T-cell (primary cell): Measurements from ENCODE around the gene PAMR1. TPM values are rescaled to one million over a fixed set of nuclear protein-coding genes. Genes with fewer than 3 reads are reported as not detected.

Experiments used
- ATAC-seq, 4 experiments: fragments of 200-7000 bp in 3 of 4; fragments of 150-1000 bp in 1 of 4; cut with Tn5 transposase; replicated peaks in 1 of 4; 1 replicate in 3 of 4; 2 replicates in 1 of 4; pipeline ENCODE4 v1.10.0; 2021; ENCODE audit warnings: moderate library complexity in 3 of 4, mild to moderate bottlenecking in 2 of 4, moderate number of reproducible peaks in 1 of 4
- CTCF ChIA-PET, 2 donors: fragments of 300-600 bp; sonication (Branson Sonifier 250); formaldehyde crosslinking; loops; one replicate each; lab custom pipeline; 2022; ENCODE audit warnings: antibody characterized with exemption in 2 of 2; lab: Charles Lee
- POLR2A ChIA-PET, 2 donors: fragments of 300-600 bp; sonication (Branson Sonifier 250); formaldehyde crosslinking; loops; one replicate each; lab custom pipeline; 2022; ENCODE audit warnings: antibody characterized with exemption in 2 of 2; lab: Charles Lee
- DNase-seq, 35 experiments: peaks; one replicate each; pipeline versions ENCODE4 v3.0.0 to v3.0.0-alpha.2; 2013 to 2023
- H3K27ac ChIP-seq: one replicate; pipeline ENCODE4 v1.5.1; 2013; ENCODE audit warnings: low read length
- H3K27me3 ChIP-seq, 2 experiments: replicated peaks in 1 of 2; 1 replicate in 1 of 2; 2 replicates in 1 of 2; pipeline versions ENCODE4 v1.6.1 to v1.7.0; 2013; ENCODE audit warnings: low read length in 1 of 2, mixed read lengths in 1 of 2; ENCODE audit not compliant: control insufficient read depth in 2 of 2, insufficient read depth in 2 of 2; ENCODE audit errors: extremely low read depth in 1 of 2
- H3K36me3 ChIP-seq, 2 donors: 1 replicate in 1 of 2; 2 replicates in 1 of 2; pipeline versions ENCODE4 v1.6.1 to v1.7.0; 2013; ENCODE audit warnings: low read length in 1 of 2; ENCODE audit not compliant: control insufficient read depth in 2 of 2, insufficient read depth in 1 of 2; ENCODE audit errors: extremely low read depth in 1 of 2
- H3K4me1 ChIP-seq, 2 experiments: 1 replicate in 1 of 2; 2 replicates in 1 of 2; pipeline versions ENCODE4 v1.6.1 to v1.7.0; 2013; ENCODE audit warnings: low read length in 2 of 2, mixed read lengths in 1 of 2; ENCODE audit not compliant: insufficient read depth in 2 of 2, control insufficient read depth in 1 of 2; ENCODE audit errors: extremely low read depth in 1 of 2
- H3K4me3 ChIP-seq, 2 donors: 1 replicate in 1 of 2; 2 replicates in 1 of 2; pipeline versions ENCODE4 v1.5.1 to v1.7.0; 2013; ENCODE audit warnings: mild to moderate bottlenecking in 2 of 2, low read length in 1 of 2, moderate library complexity in 1 of 2; ENCODE audit not compliant: control insufficient read depth in 1 of 2; ENCODE audit errors: extremely low read depth in 1 of 2
- H3K9me3 ChIP-seq: 2 replicates; pipeline ENCODE4 v1.7.0; 2013
- H3K27ac Mint-ChIP-seq, 2 donors: one replicate each; pipeline ENCODE4 v1.8.0; 2020 to 2021; ENCODE audit warnings: mild to moderate bottlenecking in 2 of 2, mixed read lengths in 2 of 2
- H3K27me3 Mint-ChIP-seq, 2 donors: one replicate each; pipeline ENCODE4 v1.8.0; 2021 to 2022; ENCODE audit warnings: mixed read lengths in 2 of 2
- H3K36me3 Mint-ChIP-seq: one replicate; pipeline ENCODE4 v1.8.0; 2021; ENCODE audit warnings: mixed read lengths
- H3K4me1 Mint-ChIP-seq, 3 donors: one replicate each; pipeline ENCODE4 v1.8.0; 2020 to 2022; ENCODE audit warnings: mixed read lengths in 3 of 3, mild to moderate bottlenecking in 1 of 3
- H3K4me3 Mint-ChIP-seq, 3 donors: one replicate each; pipeline ENCODE4 v1.8.0; 2020 to 2022; ENCODE audit warnings: mild to moderate bottlenecking in 3 of 3, mixed read lengths in 3 of 3, moderate library complexity in 3 of 3
- H3K9me3 Mint-ChIP-seq, 3 donors: one replicate each; pipeline ENCODE4 v1.8.0; 2020 to 2022; ENCODE audit warnings: mixed read lengths in 3 of 3
- WGBS: methylation state at CpG from one replicate; pipeline ENCODE4 v1.1.5; 2013; ENCODE audit warnings: missing lambda C conversion rate; ENCODE audit not compliant: insufficient coverage; 5-methylcytosine and 5-hydroxymethylcytosine counted together
- total RNA-seq, 35 experiments: library from RNA in 6 of 35; stranded (reverse) in 6 of 35; fragments of 120-200 nt in 1 of 35; gene quantifications; one replicate each; pipeline versions ENCODE4 v1.2.1 to v1.2.4 and lab custom pipeline; 2013 to 2026

Gene PAMR1
- total RNA-seq, 5 donors from 2014 or later (not counting 1 experiment from before 2014, with no cell fraction given), result 0.20 TPM; not detected in 4

- H3K27ac ChIP-seq, result no peak overlapping the region
- ChIA-PET CTCF (no interaction called here), POLR2A (no interaction called here)
- H3K9me3 Mint-ChIP-seq, result no peaks in the 10 kb centered on the region
- 88% methylated on average over 2 of the region's 3 CpGs for WGBS
- no peaks in the 10 kb centered on the region for H3K9me3 ChIP-seq
- H3K27me3 ChIP-seq, result peaks cover 0 to 25% of the 10 kb centered on the region in 2 experiments
- no peaks in the 10 kb centered on the region for H3K36me3 ChIP-seq
- peaks cover 47 to 58% of the 10 kb centered on the region in 2 donors for H3K27me3 Mint-ChIP-seq
- ATAC-seq, result no peak
- no peaks in the 10 kb centered on the region for H3K36me3 Mint-ChIP-seq
- H3K27ac Mint-ChIP-seq, result no peak overlapping the region
- H3K4me3 ChIP-seq, result no peak overlapping the region
- no peak overlapping the region for H3K4me3 Mint-ChIP-seq
- DNase-seq, result no peak
- no peaks in the 10 kb centered on the region for H3K4me1 ChIP-seq
- no peaks in the 10 kb centered on the region for H3K4me1 Mint-ChIP-seq
Observed at GRCh38 chr11:35433588-35433987, 91.8 kb downstream of the PAMR1 start.

GRCh38 chr11:35432464-35432863 lies 93.0 kb downstream of the PAMR1 start:
- Mint-ChIP-seq H3K4me1 (no peaks in the 10 kb centered on the region), H3K9me3 (no peaks in the 10 kb centered on the region), H3K27ac (no peak overlapping the region), H3K36me3 (no peaks in the 10 kb centered on the region), H3K27me3 (peaks cover 51 to 56% of the 10 kb centered on the region in 2 donors), H3K4me3 (no peak overlapping the region)
- no peak for ATAC-seq
- peaks cover 0 to 25% of the 10 kb centered on the region in 2 experiments for H3K27me3 ChIP-seq
- ChIA-PET CTCF (no interaction called here), POLR2A (no interaction called here)
- H3K9me3 ChIP-seq, result no peaks in the 10 kb centered on the region
- no peak for DNase-seq
- WGBS, result 89% methylated on average over 13 of the region's 14 CpGs
- no peak overlapping the region for H3K27ac ChIP-seq
- H3K4me1 ChIP-seq, result no peaks in the 10 kb centered on the region
- H3K36me3 ChIP-seq, result no peaks in the 10 kb centered on the region
- no peak overlapping the region for H3K4me3 ChIP-seq

- H3K27me3 ChIP-seq, result peaks cover 2 to 11% of the 10 kb centered on the region in 2 experiments
- CTCF ChIA-PET, result no interaction called here
- no peaks in the 10 kb centered on the region for H3K36me3 Mint-ChIP-seq
Observed at GRCh38 chr11:35427071-35427470, 98.3 kb downstream of the PAMR1 start.

GRCh38 chr11:35426351-35426750 lies 99.1 kb downstream of the PAMR1 start:
- Histone ChIP-seq H3K4me3 (no peak overlapping the region), H3K9me3 (no peaks in the 10 kb centered on the region), H3K27me3 (peaks cover 2 to 13% of the 10 kb centered on the region in 2 experiments), H3K36me3 (no peaks in the 10 kb centered on the region), H3K4me1 (no peaks in the 10 kb centered on the region), H3K27ac (no peak overlapping the region)
- peaks cover 0 to under 1% (median 0%) of the 10 kb centered on the region in 3 donors for H3K4me1 Mint-ChIP-seq
- H3K4me3 Mint-ChIP-seq, result no peak overlapping the region
- H3K9me3 Mint-ChIP-seq, result no peaks in the 10 kb centered on the region
- ChIA-PET POLR2A (no interaction called here), CTCF (no interaction called here)
- no peak overlapping the region for H3K27ac Mint-ChIP-seq
- no CpG with 5 or more reads among the region's 1 CpG for WGBS
- ATAC-seq (no peak), DNase-seq (no peak)
- H3K27me3 Mint-ChIP-seq, result peaks cover 66 to 67% of the 10 kb centered on the region in 2 donors
- H3K36me3 Mint-ChIP-seq, result no peaks in the 10 kb centered on the region

More at GRCh38 chr11:35427071-35427470, 98.3 kb downstream of the PAMR1 start:
- H3K27ac ChIP-seq, result no peak overlapping the region
- no peaks in the 10 kb centered on the region for H3K36me3 ChIP-seq
- no peaks in the 10 kb centered on the region for H3K9me3 ChIP-seq
- POLR2A ChIA-PET, result no interaction called here
- Mint-ChIP-seq H3K9me3 (no peaks in the 10 kb centered on the region), H3K4me1 (no peaks in the 10 kb centered on the region), H3K4me3 (no peak overlapping the region), H3K27me3 (peaks cover 62 to 66% of the 10 kb centered on the region in 2 donors), H3K27ac (no peak overlapping the region)
- no peak overlapping the region for H3K4me3 ChIP-seq
- WGBS, result 60% methylated on average over 2 of the region's 3 CpGs
- ATAC-seq (no peak), DNase-seq (no peak)
- no peaks in the 10 kb centered on the region for H3K4me1 ChIP-seq

- Histone ChIP-seq H3K27ac (no peak overlapping the region), H3K27me3 (peaks cover 2 to 13% of the 10 kb centered on the region in 2 experiments), H3K9me3 (no peaks in the 10 kb centered on the region), H3K36me3 (no peaks in the 10 kb centered on the region), H3K4me3 (no peak overlapping the region), H3K4me1 (no peaks in the 10 kb centered on the region)
- no peaks in the 10 kb centered on the region for H3K9me3 Mint-ChIP-seq
- peaks cover 2 to 6% (median 5%) of the 10 kb centered on the region in 3 donors for H3K4me1 Mint-ChIP-seq
- H3K4me3 Mint-ChIP-seq, result no peak overlapping the region
- POLR2A ChIA-PET, result no interaction called here
- WGBS, result 68% methylated on average over 2 of the region's 4 CpGs
- ATAC-seq (no peak), DNase-seq (no peak)
- no peaks in the 10 kb centered on the region for H3K36me3 Mint-ChIP-seq
- peaks cover 66 to 67% of the 10 kb centered on the region in 2 donors for H3K27me3 Mint-ChIP-seq
- CTCF ChIA-PET, result no interaction called here
- no peak overlapping the region for H3K27ac Mint-ChIP-seq
Observed at GRCh38 chr11:35425603-35426212, 99.7 kb downstream of the PAMR1 start.

- H3K4me3 ChIP-seq, result no peak overlapping the region
Observed at GRCh38 chr11:35424157-35424940, 101.1 kb downstream of the PAMR1 start.

More at GRCh38 chr11:35424157-35424940, 101.1 kb downstream of the PAMR1 start:
- no peaks in the 10 kb centered on the region for H3K9me3 ChIP-seq
- CTCF ChIA-PET, result interaction anchor here (0.5 to 0.6 kb wide), 2 partner anchors 9 to 652 kb away, joined by 3 read pairs; no protein-coding TSS in a partner anchor
- Mint-ChIP-seq H3K4me3 (no peak overlapping the region), H3K27me3 (peaks cover 61 to 67% of the 10 kb centered on the region in 2 donors), H3K27ac (no peak overlapping the region), H3K9me3 (no peaks in the 10 kb centered on the region), H3K36me3 (no peaks in the 10 kb centered on the region), H3K4me1 (peaks cover 9 to 15% (median 10%) of the 10 kb centered on the region in 3 donors)
- no CpG with 5 or more reads among the region's 4 CpGs for WGBS
- H3K27me3 ChIP-seq, result peaks cover 2 to 26% of the 10 kb centered on the region in 2 experiments
- ATAC-seq (no peak), DNase-seq (no peak)
- H3K4me1 ChIP-seq, result peaks cover 0 to 12% of the 10 kb centered on the region in 2 experiments
- POLR2A ChIA-PET, result no interaction called here
- H3K27ac ChIP-seq, result no peak overlapping the region
- no peaks in the 10 kb centered on the region for H3K36me3 ChIP-seq
